Mesendoderm (in vitro differentiated cells): Measurements from ENCODE around the gene LY6G6F.

Experiments
- DNase-seq: peaks from one replicate; pipeline ENCODE4 v3.0.0; 2013
- H2AK5ac ChIP-seq: 2 replicates; pipeline ENCODE4 v1.6.1; 2013; ENCODE audit warnings: low read length, inconsistent platforms
- H2BK120ac ChIP-seq: 2 replicates; pipeline ENCODE4 v1.6.1; 2013; ENCODE audit warnings: low read depth, mild to moderate bottlenecking, low read length, moderate library complexity, mixed read lengths
- H2BK15ac ChIP-seq: replicated peaks from 2 replicates; pipeline ENCODE4 v1.6.1; 2013; ENCODE audit warnings: low read depth, mild to moderate bottlenecking, moderate library complexity
- H2BK5ac ChIP-seq: 2 replicates; pipeline ENCODE4 v1.6.1; 2013; ENCODE audit warnings: low read length, inconsistent platforms
- H3K18ac ChIP-seq: 2 replicates; pipeline ENCODE4 v1.6.1; 2013; ENCODE audit warnings: mild to moderate bottlenecking, low read length, mixed read lengths
- H3K23ac ChIP-seq: one replicate; pipeline ENCODE4 v1.6.1; 2013; ENCODE audit warnings: low read length
- H3K27ac ChIP-seq: 2 replicates; pipeline ENCODE4 v1.5.1; 2013; ENCODE audit warnings: low read depth, mild to moderate bottlenecking, inconsistent platforms, low read length, moderate library complexity
- H3K27me3 ChIP-seq: 2 replicates; pipeline ENCODE4 v1.6.1; 2013; ENCODE audit warnings: low read length, control low read depth, mild to moderate bottlenecking, inconsistent platforms; ENCODE audit not compliant: insufficient read depth, poor library complexity
- H3K36me3 ChIP-seq: 2 replicates; pipeline ENCODE4 v1.6.1; 2013; ENCODE audit warnings: low read length, inconsistent platforms; ENCODE audit not compliant: control insufficient read depth, insufficient read depth
- H3K4ac ChIP-seq: one replicate; pipeline ENCODE4 v1.6.1; 2013; ENCODE audit warnings: low read depth, mild to moderate bottlenecking, low read length, moderate library complexity
- H3K4me1 ChIP-seq: 2 replicates; pipeline ENCODE4 v1.6.1; 2013; ENCODE audit warnings: low read depth, low read length, inconsistent platforms; ENCODE audit not compliant: control insufficient read depth
- H3K4me2 ChIP-seq: 2 replicates; pipeline ENCODE4 v1.6.1; 2013; ENCODE audit warnings: low read length
- H3K4me3 ChIP-seq: 2 replicates; pipeline ENCODE4 v1.5.1; 2013; ENCODE audit warnings: mild to moderate bottlenecking, low read length
- H3K56ac ChIP-seq: one replicate; pipeline ENCODE4 v1.6.1; 2013; ENCODE audit warnings: low read length
- H3K79me1 ChIP-seq: 2 replicates; pipeline ENCODE4 v1.6.1; 2013; ENCODE audit warnings: low read length, inconsistent platforms
- H3K79me2 ChIP-seq: 2 replicates; pipeline ENCODE4 v1.6.1; 2013; ENCODE audit warnings: mild to moderate bottlenecking, low read length; ENCODE audit not compliant: control insufficient read depth, insufficient read depth
- H3K9ac ChIP-seq: 2 replicates; pipeline ENCODE4 v1.6.1; 2013; ENCODE audit warnings: low read length, inconsistent platforms
- H4K5ac ChIP-seq: one replicate; pipeline ENCODE4 v1.6.1; 2013; ENCODE audit warnings: low read length
- H4K8ac ChIP-seq: one replicate; pipeline ENCODE4 v1.6.1; 2013; ENCODE audit warnings: low read depth, mild to moderate bottlenecking, control low read depth, low read length, moderate library complexity
- WGBS: extraction: QIAGEN DNeasy Blood & Tissue Kit; methylation state at CpG from one replicate; pipeline ENCODE4 v1.1.7; 2013; ENCODE audit warnings: low lambda C conversion rate, missing lambda C conversion rate; ENCODE audit not compliant: insufficient coverage; ENCODE audit errors: extremely low coverage; 5-methylcytosine and 5-hydroxymethylcytosine counted together

Gene LY6G6F

DNA sequence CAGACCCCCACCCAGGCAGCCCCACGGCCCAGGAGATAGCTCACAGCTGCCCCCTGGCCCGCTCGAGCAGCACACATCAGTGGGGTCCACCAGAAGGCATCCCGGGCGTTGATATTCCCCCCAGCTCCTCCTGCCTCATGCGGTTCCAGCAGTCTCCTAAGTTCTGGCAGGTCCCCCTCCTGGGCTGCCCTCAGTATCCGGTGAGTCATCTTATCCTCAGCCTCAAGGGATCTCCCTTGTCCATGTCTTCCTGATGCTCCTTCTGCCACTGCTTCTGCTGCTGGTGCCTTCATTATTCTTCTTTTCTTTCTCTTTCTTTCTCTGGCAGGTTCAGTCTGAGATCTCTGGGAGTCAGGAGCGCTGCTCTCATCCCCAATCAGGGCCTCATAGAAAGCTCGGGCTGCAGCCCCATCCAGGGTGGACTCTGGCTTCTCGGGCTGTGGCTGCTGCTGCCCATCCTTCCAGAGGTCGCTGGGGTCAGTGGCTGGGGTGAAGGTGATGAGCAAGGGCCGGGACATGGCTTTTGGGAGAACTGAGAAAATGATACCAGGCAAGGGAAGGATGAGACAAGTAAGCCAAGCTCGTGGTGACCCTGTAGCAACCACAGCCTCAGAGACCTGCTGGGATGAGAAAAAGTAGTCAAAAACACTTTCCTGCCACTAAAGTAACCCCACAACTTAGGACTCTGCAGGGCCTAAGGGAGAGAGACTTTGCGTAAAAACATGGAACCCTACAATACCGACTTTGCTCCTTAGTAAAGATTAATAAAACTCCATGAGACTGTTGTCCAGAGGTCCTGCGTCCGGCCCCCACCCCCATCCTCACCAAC is 42.5 kb upstream of the LY6G6F start:
- H3K27ac ChIP-seq, result peak overlapping the region; percentile 95

DNA sequence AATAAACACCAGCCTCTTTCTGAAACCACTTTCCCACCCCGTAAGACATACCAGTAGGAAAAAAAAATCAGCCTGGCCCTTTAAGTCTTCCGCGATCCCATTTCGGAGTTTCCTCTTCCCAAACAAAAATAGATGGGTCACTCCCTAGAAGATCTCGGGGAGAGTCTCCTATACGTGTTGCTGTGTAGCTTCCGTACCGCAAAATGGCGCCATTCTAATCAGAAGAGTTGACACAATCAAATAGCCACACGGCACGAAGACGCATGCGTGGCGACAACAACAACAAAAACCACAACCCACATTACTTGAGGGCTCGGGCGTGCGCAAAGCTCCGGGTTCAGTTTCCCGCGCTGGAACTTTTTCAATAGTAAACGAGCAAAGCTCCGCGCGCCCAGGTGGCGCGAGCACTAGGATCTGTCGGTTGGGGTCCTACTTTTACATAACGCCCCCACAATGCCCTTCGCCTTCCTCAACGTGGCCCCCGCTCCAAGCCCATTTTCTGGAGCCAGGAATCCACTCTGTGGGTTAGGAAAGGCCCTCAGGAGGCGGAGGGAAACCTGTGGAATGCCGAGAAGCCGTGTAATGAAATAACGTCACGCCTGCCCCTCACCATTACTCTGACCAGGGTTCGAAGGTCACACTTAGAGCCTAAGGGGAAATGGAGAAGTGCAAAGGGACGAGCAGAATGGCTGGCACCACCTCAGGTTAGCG is 41.7 kb upstream of the LY6G6F start, which contains the start of gene GPANK1:
Gene GPANK1, minus strand, starts transcription at position 208 of the 711 bp plus-strand sequence. CDS start 519 bp downstream, outside the sequence.
- peak within 1 kb of the TSS; percentile 46 for H2BK120ac ChIP-seq
- H4K8ac ChIP-seq, result no peak within 1 kb of the TSS
- no peak within 1 kb of the TSS for H3K23ac ChIP-seq
- H3K4me3 ChIP-seq, result peak within 1 kb of the TSS; percentile 90
- H3K4me1 ChIP-seq, result peaks cover 8% of the 10 kb centered on the region
- H3K4ac ChIP-seq, result peak within 1 kb of the TSS; percentile 76
- WGBS, result no CpG with 5 or more reads among the region's 39 CpGs
- peak within 1 kb of the TSS; percentile 98 for H3K56ac ChIP-seq
- no peaks in the 10 kb centered on the region for H3K27me3 ChIP-seq
- peak within 1 kb of the TSS; percentile 82 for H2AK5ac ChIP-seq
- peak within 1 kb of the TSS; percentile 33 for H4K5ac ChIP-seq
- peak within 1 kb of the TSS; percentile 41 for H2BK5ac ChIP-seq
- DNase-seq, result peak; percentile 95
- H3K79me2 ChIP-seq, result peaks cover 42% of the 10 kb centered on the region
- peak within 1 kb of the TSS; percentile 20 for H3K18ac ChIP-seq
- H3K79me1 ChIP-seq, result peaks cover 33% of the 10 kb centered on the region
- H3K36me3 ChIP-seq, result peaks cover 11% of the 10 kb centered on the region
- peak within 1 kb of the TSS; percentile 63 for H3K4me2 ChIP-seq
- H3K27ac ChIP-seq, result peak within 1 kb of the TSS; percentile 95
- peak within 1 kb of the TSS; percentile 99 for H3K9ac ChIP-seq
- H2BK15ac ChIP-seq, result no peak within 1 kb of the TSS

More for the DNA sequence above, 42.5 kb upstream of the LY6G6F start:
- Histone ChIP-seq H2AK5ac (peak overlapping the region; percentile 76), H2BK120ac (no peak overlapping the region), H3K4me3 (peak overlapping the region; percentile 90), H3K4me1 (peaks cover 11% of the 10 kb centered on the region), H3K9ac (peak overlapping the region; percentile 99), H3K27me3 (no peaks in the 10 kb centered on the region), H3K56ac (peak overlapping the region; percentile 98), H3K36me3 (peaks cover 9% of the 10 kb centered on the region), H3K18ac (peak overlapping the region; percentile 20), H4K5ac (peak overlapping the region; percentile 33), H4K8ac (no peak overlapping the region), H3K79me1 (peaks cover 35% of the 10 kb centered on the region), H2BK15ac (no peak overlapping the region), H2BK5ac (peak overlapping the region; percentile 41), H3K79me2 (peaks cover 49% of the 10 kb centered on the region), H3K23ac (no peak overlapping the region), H3K4me2 (peak overlapping the region; percentile 63), H3K4ac (peak overlapping the region; percentile 61)
- WGBS, result no CpG with 5 or more reads among the region's 17 CpGs
- peak; percentile 73 for DNase-seq

DNA sequence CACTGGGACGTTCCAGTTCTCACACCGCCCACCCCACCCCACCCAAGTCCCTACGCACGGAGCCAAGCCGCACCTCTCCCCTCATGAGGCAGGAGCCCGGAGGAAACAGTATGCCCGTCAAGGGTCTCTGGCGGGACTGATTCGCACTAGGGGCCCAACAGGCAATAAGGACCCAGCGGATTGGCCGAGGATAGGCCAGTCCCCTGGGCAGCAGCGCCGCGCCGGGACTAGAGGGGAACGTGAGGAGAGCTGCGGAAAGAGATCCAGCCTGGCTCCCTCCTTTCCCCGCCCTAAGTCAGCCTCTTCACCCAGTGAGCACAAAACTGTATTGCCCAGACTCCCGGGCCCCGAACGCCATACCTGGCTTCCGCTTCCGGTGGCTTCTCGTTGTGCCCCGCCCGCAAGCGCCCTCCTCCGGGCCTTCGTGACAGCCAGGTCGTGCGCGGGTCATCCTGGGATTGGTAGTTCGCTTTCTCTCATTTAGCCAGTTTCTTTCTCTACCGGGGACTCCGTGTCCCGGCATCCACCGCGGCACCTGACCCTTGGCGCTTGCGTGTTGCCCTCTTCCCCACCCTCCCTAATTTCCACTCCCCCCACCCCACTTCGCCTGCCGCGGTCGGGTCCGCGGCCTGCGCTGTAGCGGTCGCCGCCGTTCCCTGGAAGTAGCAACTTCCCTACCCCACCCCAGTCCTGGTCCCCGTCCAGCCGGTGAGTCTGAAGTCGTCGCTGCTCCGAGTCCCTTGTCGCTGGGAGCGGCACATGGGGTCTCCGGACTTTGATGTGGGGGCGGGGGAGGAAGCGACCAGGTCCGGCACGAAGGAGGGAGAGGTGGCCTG is 40.9 kb upstream of the LY6G6F start, which contains the start of gene CSNK2B:
Gene CSNK2B, plus strand, starts transcription at position 580 of the 836 bp plus-strand sequence. CDS start 752 bp downstream, outside the sequence.
- Histone ChIP-seq H3K27ac (peak within 1 kb of the TSS; percentile 95), H3K36me3 (peaks cover 14% of the 10 kb centered on the region), H2BK120ac (peak within 1 kb of the TSS; percentile 46), H4K5ac (no peak within 1 kb of the TSS), H3K18ac (peak within 1 kb of the TSS; percentile 64), H3K27me3 (no peaks in the 10 kb centered on the region), H2AK5ac (peak within 1 kb of the TSS; percentile 82), H3K4me2 (peak within 1 kb of the TSS; percentile 90), H3K4ac (peak within 1 kb of the TSS; percentile 76), H3K4me1 (peaks cover 8% of the 10 kb centered on the region), H3K4me3 (peak within 1 kb of the TSS; percentile 97), H3K56ac (peak within 1 kb of the TSS; percentile 99), H2BK15ac (no peak within 1 kb of the TSS), H3K9ac (peak within 1 kb of the TSS; percentile 99), H3K23ac (peak within 1 kb of the TSS; percentile 90), H4K8ac (peak within 1 kb of the TSS; percentile 70), H3K79me2 (peaks cover 38% of the 10 kb centered on the region), H3K79me1 (peaks cover 32% of the 10 kb centered on the region), H2BK5ac (peak within 1 kb of the TSS; percentile 77)
- no CpG with 5 or more reads among the region's 63 CpGs for WGBS
- DNase-seq, result peak; percentile 99

DNA sequence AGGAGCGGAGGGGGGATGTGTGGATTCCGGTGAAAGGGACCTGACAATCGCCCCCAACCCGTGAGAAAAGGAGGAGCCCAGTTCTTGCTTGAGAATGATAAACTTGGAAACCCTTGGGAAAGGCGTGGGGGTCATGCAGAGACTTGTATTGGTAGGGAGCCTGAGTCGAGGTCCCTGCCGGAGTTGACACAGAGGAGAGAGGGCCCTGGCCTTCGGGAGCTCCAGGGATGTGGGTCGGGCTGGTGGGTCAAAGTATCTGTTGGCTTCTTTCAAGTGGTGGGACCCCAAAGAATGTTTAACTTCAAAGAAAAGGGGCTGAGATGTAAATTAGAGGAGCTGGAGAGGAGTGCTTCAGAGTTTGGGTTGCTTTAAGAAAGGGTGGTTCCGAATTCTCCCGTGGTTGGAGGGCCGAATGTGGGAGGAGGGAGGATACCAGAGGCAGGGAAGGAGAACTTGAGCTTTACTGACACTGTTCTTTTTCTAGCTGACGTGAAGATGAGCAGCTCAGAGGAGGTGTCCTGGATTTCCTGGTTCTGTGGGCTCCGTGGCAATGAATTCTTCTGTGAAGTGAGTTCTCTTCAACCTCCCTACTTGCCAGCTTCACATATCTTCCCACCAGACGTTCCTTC is 40.2 kb upstream of the LY6G6F start:
- H3K18ac ChIP-seq, result peak overlapping the region; percentile 64
- no peak overlapping the region for H2BK5ac ChIP-seq
- peak overlapping the region; percentile 74 for H3K4ac ChIP-seq
- H3K36me3 ChIP-seq, result peaks cover 15% of the 10 kb centered on the region
- no peak for DNase-seq
- H4K8ac ChIP-seq, result peak overlapping the region; percentile 70
- H3K27ac ChIP-seq, result peak overlapping the region; percentile 84
- H3K23ac ChIP-seq, result peak overlapping the region; percentile 90
- peaks cover 33% of the 10 kb centered on the region for H3K79me1 ChIP-seq
- H2BK120ac ChIP-seq, result no peak overlapping the region
- H3K4me2 ChIP-seq, result peak overlapping the region; percentile 90
- H3K27me3 ChIP-seq, result no peaks in the 10 kb centered on the region
- no peak overlapping the region for H4K5ac ChIP-seq
- no CpG with 5 or more reads among the region's 15 CpGs for WGBS
- peak overlapping the region; percentile 99 for H3K56ac ChIP-seq
- H3K79me2 ChIP-seq, result peaks cover 38% of the 10 kb centered on the region
- H3K9ac ChIP-seq, result peak overlapping the region; percentile 98
- peak overlapping the region; percentile 97 for H3K4me3 ChIP-seq
- H2BK15ac ChIP-seq, result no peak overlapping the region
- peaks cover 8% of the 10 kb centered on the region for H3K4me1 ChIP-seq
- H2AK5ac ChIP-seq, result peak overlapping the region; percentile 34

DNA sequence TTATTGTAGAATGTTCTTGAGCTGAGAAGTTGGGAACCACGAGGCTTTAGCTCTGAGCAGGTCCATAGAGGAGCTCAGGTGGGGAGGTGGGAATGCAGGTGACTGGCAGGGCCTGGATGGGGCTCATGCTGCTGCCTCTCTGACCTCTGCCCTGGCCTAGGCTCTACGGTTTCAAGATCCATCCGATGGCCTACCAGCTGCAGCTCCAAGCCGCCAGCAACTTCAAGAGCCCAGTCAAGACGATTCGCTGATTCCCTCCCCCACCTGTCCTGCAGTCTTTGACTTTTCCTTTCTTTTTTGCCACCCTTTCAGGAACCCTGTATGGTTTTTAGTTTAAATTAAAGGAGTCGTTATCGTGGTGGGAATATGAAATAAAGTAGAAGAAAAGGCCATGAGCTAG is 37.0 kb upstream of the LY6G6F start, which contains the start of gene LY6G5B:
Gene LY6G5B, plus strand, starts transcription at position 301 of the 400 bp plus-strand sequence. CDS start 975 bp downstream, outside the sequence.
- WGBS, result no CpG with 5 or more reads among the region's 8 CpGs

More for the DNA sequence above, 37.0 kb upstream of the LY6G6F start, which contains the start of gene LY6G5B:
- peaks cover 3% of the 10 kb centered on the region for H3K4me1 ChIP-seq
- H3K56ac ChIP-seq, result no peak within 1 kb of the TSS
- no peak within 1 kb of the TSS for H4K8ac ChIP-seq
- H2BK5ac ChIP-seq, result no peak within 1 kb of the TSS
- H2BK120ac ChIP-seq, result no peak within 1 kb of the TSS
- H3K79me1 ChIP-seq, result peaks cover 24% of the 10 kb centered on the region
- no peak within 1 kb of the TSS for H4K5ac ChIP-seq
- no peak within 1 kb of the TSS for H3K4me2 ChIP-seq
- H3K23ac ChIP-seq, result no peak within 1 kb of the TSS
- H3K27ac ChIP-seq, result no peak within 1 kb of the TSS
- no peak for DNase-seq
- no peak within 1 kb of the TSS for H3K4ac ChIP-seq
- H2BK15ac ChIP-seq, result no peak within 1 kb of the TSS
- H3K79me2 ChIP-seq, result peaks cover 24% of the 10 kb centered on the region
- H3K36me3 ChIP-seq, result peaks cover 21% of the 10 kb centered on the region
- no peak within 1 kb of the TSS for H3K18ac ChIP-seq
- H2AK5ac ChIP-seq, result no peak within 1 kb of the TSS
- H3K27me3 ChIP-seq, result no peaks in the 10 kb centered on the region
- no peak within 1 kb of the TSS for H3K9ac ChIP-seq
- no peak within 1 kb of the TSS for H3K4me3 ChIP-seq
